HEK293 (cell line): ENCODE measurements around the gene MMP24OS.

Experiments used
- CTCF ChIA-PET: fragments of 350-600 bp; formaldehyde crosslinking; extraction: SDS; loops from one replicate; lab custom pipeline; 2021; ENCODE audit warnings: antibody characterized with exemption; lab: Yijun Ruan, JAX
- POLR2A ChIA-PET: fragments of 300-600 bp; formaldehyde crosslinking; extraction: SDS; loops from one replicate; lab custom pipeline; 2020; ENCODE audit warnings: antibody characterized with exemption, inconsistent platforms; lab: Yijun Ruan, JAX
- H3K27ac ChIP-seq: fragments of 200-500 bp; sonication (Bioruptor generic); 2 replicates; pipeline ENCODE4 v1.5.1; 2014; ENCODE audit warnings: low read depth, low read length, control low read depth, inconsistent platforms; ENCODE audit errors: extremely low read depth
- H3K36me3 ChIP-seq, 2 experiments: fragments of 200-500 bp in 1 of 2; sonication (Bioruptor generic) in 1 of 2; 1 replicate in 1 of 2; 2 replicates in 1 of 2; pipeline ENCODE4 v1.5.1; 2014 to 2017; ENCODE audit warnings: inconsistent platforms in 2 of 2, low read length in 2 of 2; ENCODE audit not compliant: control insufficient read depth in 2 of 2, insufficient read depth in 1 of 2
- H3K4me1 ChIP-seq: fragments of 200-500 bp; sonication (Bioruptor generic); 2 replicates; pipeline ENCODE4 v1.5.1; 2014; ENCODE audit warnings: mild to moderate bottlenecking, low read length, inconsistent platforms; ENCODE audit not compliant: control insufficient read depth, insufficient read depth
- H3K4me3 ChIP-seq: 2 replicates; pipeline ENCODE4 v1.5.1; 2011; ENCODE audit warnings: low read depth, mild to moderate bottlenecking, control low read depth, low read length, moderate library complexity
- H3K9me3 ChIP-seq: fragments of 200-500 bp; sonication (Bioruptor generic); 2 replicates; pipeline ENCODE4 v1.5.1; 2014; ENCODE audit warnings: low read depth, low read length, inconsistent platforms; ENCODE audit not compliant: control insufficient read depth, insufficient read depth
- ATF2 ChIP-seq: fragments of 450-650 bp; formaldehyde crosslinking; IDR thresholded peaks from 2 replicates; pipeline ENCODE4 v1.5.1; 2016; ENCODE audit warnings: missing biosample characterization, missing genetic modification characterization, low read depth
- KLF10 ChIP-seq: fragments of 450-650 bp; IDR thresholded peaks from 2 replicates; pipeline ENCODE4 v1.5.1; 2018; ENCODE audit warnings: missing biosample characterization, mild to moderate bottlenecking, missing genetic modification characterization
- KLF8 ChIP-seq: fragments of 450-650 bp; formaldehyde crosslinking; IDR thresholded peaks from 2 replicates; pipeline ENCODE4 v1.5.1; 2016; ENCODE audit warnings: missing biosample characterization, missing genetic modification characterization
- MEIS1 ChIP-seq: sonication (generic); formaldehyde crosslinking; IDR thresholded peaks from 2 replicates; pipeline ENCODE4 v1.8.1; 2022; ENCODE audit warnings: missing genetic modification reagents, mild to moderate bottlenecking, borderline replicate concordance
- PRDM4 ChIP-seq: fragments of 450-650 bp; formaldehyde crosslinking; IDR thresholded peaks from 2 replicates; pipeline ENCODE4 v1.5.1; 2017; ENCODE audit warnings: missing biosample characterization, missing genetic modification characterization
- SP2 ChIP-seq: fragments of 450-650 bp; formaldehyde crosslinking; IDR thresholded peaks from 2 replicates; pipeline ENCODE4 v1.5.1; 2016; ENCODE audit warnings: missing biosample characterization, missing genetic modification characterization
- ZBTB8A ChIP-seq: fragments of 450-650 bp; formaldehyde crosslinking; IDR thresholded peaks from 2 replicates; pipeline ENCODE4 v1.5.1; 2016; ENCODE audit warnings: missing biosample characterization, missing genetic modification characterization
- ZFP69B ChIP-seq: fragments of 450-650 bp; formaldehyde crosslinking; IDR thresholded peaks from 2 replicates; pipeline ENCODE4 v1.5.1; 2016; ENCODE audit warnings: missing biosample characterization, missing genetic modification characterization
- ZIC2 ChIP-seq: fragments of 450-650 bp; formaldehyde crosslinking; IDR thresholded peaks from 2 replicates; pipeline ENCODE4 v1.5.1; 2016; ENCODE audit warnings: missing biosample characterization, missing genetic modification characterization
- ZNF202 ChIP-seq: fragments of 450-650 bp; formaldehyde crosslinking; IDR thresholded peaks from 2 replicates; pipeline ENCODE4 v1.5.1; 2016; ENCODE audit warnings: missing biosample characterization, missing genetic modification characterization, borderline replicate concordance
- ZNF221 ChIP-seq: fragments of 450-650 bp; formaldehyde crosslinking; IDR thresholded peaks from 2 replicates; pipeline ENCODE4 v1.5.1; 2017; ENCODE audit warnings: missing biosample characterization, missing genetic modification characterization, borderline replicate concordance
- ZNF248 ChIP-seq: fragments of 450-650 bp; formaldehyde crosslinking; IDR thresholded peaks from 2 replicates; pipeline ENCODE4 v1.5.1; 2017; ENCODE audit warnings: missing biosample characterization, missing genetic modification characterization
- ZNF292 ChIP-seq: fragments of 450-650 bp; formaldehyde crosslinking; IDR thresholded peaks from 2 replicates; pipeline ENCODE4 v1.5.1; 2016; ENCODE audit warnings: low read depth, missing biosample characterization, missing genetic modification characterization, borderline replicate concordance
- ZNF335 ChIP-seq: fragments of 450-650 bp; formaldehyde crosslinking; conservative IDR thresholded peaks from 2 replicates; pipeline ENCODE4 v1.5.1; 2016; ENCODE audit warnings: missing biosample characterization, missing genetic modification characterization
- ZNF600 ChIP-seq: fragments of 450-650 bp; formaldehyde crosslinking; IDR thresholded peaks from 2 replicates; pipeline ENCODE4 v1.5.1; 2016; ENCODE audit warnings: missing biosample characterization, missing genetic modification characterization
- ZNF639 ChIP-seq: fragments of 450-650 bp; formaldehyde crosslinking; IDR thresholded peaks from 2 replicates; pipeline ENCODE4 v1.5.1; 2016; ENCODE audit warnings: missing biosample characterization, missing genetic modification characterization
- ZNF664 ChIP-seq: fragments of 450-650 bp; formaldehyde crosslinking; IDR thresholded peaks from 2 replicates; pipeline ENCODE4 v1.5.1; 2016; ENCODE audit warnings: missing biosample characterization, missing genetic modification characterization
- TF ChIP-seq, protein P1 (sequence below): fragments of 450-650 bp; formaldehyde crosslinking; IDR thresholded peaks from 2 replicates; pipeline ENCODE4 v1.5.1; 2016; ENCODE audit warnings: missing biosample characterization, missing genetic modification characterization
- TF ChIP-seq, protein P2 (sequence below): fragments of 450-650 bp; formaldehyde crosslinking; IDR thresholded peaks from 2 replicates; pipeline ENCODE4 v1.5.1; 2017; ENCODE audit warnings: missing biosample characterization, mild to moderate bottlenecking, missing genetic modification characterization, moderate library complexity

The MMP24OS gene

DNA sequence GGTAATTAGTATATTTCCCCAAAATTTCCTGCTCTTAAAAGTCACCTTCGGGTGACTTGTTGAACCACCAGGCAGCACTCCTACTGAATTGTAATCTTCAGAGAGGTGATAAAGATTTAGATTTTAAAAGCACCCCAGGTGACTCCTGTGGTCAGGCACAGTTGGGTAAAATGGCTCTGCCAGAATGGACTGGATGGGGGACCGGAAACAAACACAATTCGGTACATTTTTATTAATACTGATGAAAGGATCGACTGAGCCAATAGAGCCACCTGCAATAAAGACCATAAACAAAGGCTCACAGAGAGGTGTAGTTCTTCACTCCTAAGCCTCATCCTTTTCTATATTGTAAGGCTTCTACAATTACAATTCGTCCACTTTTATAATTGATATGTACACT lies 33.9 kb upstream of the MMP24OS start:
- H3K4me1 ChIP-seq = peaks cover 12% of the 10 kb centered on the region
- CTCF ChIA-PET = interaction anchor here (0.5 to 2.4 kb wide), 2 partner anchors 8 to 670 kb away, joined by 4 to 14 read pairs; no protein-coding TSS in a partner anchor
- no peaks in the 10 kb centered on the region for H3K36me3 ChIP-seq
- H3K27ac ChIP-seq = no peak overlapping the region
- H3K9me3 ChIP-seq = no peaks in the 10 kb centered on the region
- no peak for TF ChIP-seq ZNF221
- no peak for TF ChIP-seq MEIS1 (CRISPR knock-in tag)
- TF ChIP-seq, protein P1, sequence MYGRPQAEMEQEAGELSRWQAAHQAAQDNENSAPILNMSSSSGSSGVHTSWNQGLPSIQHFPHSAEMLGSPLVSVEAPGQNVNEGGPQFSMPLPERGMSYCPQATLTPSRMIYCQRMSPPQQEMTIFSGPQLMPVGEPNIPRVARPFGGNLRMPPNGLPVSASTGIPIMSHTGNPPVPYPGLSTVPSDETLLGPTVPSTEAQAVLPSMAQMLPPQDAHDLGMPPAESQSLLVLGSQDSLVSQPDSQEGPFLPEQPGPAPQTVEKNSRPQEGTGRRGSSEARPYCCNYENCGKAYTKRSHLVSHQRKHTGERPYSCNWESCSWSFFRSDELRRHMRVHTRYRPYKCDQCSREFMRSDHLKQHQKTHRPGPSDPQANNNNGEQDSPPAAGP (tag by site-specific recombination) = no peak
- TF ChIP-seq ZFP69B (tag by site-specific recombination) = no peak
- no peak for TF ChIP-seq SP2 (tag by site-specific recombination)
- TF ChIP-seq ZNF248 (tag by site-specific recombination) = no peak
- POLR2A ChIA-PET = interaction anchor here (1.2 kb wide), 1 partner anchor 10 kb away, joined by 4 read pairs; no protein-coding TSS in a partner anchor
- H3K4me3 ChIP-seq = no peak overlapping the region

GRCh38 chr20:35311409-35311808 lies 33.5 kb upstream of the MMP24OS start:
- no peak overlapping the region for H3K27ac ChIP-seq
- H3K36me3 ChIP-seq = peaks cover 0 to 1% of the 10 kb centered on the region in 2 experiments; a peak in 1 of 3 replicates
- ChIA-PET POLR2A (interaction anchor here (1.2 kb wide), 1 partner anchor 11 kb away, joined by 4 read pairs; no protein-coding TSS in a partner anchor), CTCF (interaction anchor here (0.5 to 13.7 kb wide), 4 partner anchors 8 to 671 kb away, joined by 3 to 236 read pairs (median 9); no protein-coding TSS in a partner anchor)
- TF ChIP-seq KLF8 (0 out of 2 replicates have a peak, but pooled peaks have one; percentile 26), ZNF664 (tag by site-specific recombination) (0 out of 2 replicates have a peak, but pooled peaks have one; percentile 17), ZNF292 (tag by site-specific recombination) (no peak)
- no peak overlapping the region for H3K4me3 ChIP-seq
- H3K4me1 ChIP-seq = peaks cover 12% of the 10 kb centered on the region
- H3K9me3 ChIP-seq = no peaks in the 10 kb centered on the region

DNA sequence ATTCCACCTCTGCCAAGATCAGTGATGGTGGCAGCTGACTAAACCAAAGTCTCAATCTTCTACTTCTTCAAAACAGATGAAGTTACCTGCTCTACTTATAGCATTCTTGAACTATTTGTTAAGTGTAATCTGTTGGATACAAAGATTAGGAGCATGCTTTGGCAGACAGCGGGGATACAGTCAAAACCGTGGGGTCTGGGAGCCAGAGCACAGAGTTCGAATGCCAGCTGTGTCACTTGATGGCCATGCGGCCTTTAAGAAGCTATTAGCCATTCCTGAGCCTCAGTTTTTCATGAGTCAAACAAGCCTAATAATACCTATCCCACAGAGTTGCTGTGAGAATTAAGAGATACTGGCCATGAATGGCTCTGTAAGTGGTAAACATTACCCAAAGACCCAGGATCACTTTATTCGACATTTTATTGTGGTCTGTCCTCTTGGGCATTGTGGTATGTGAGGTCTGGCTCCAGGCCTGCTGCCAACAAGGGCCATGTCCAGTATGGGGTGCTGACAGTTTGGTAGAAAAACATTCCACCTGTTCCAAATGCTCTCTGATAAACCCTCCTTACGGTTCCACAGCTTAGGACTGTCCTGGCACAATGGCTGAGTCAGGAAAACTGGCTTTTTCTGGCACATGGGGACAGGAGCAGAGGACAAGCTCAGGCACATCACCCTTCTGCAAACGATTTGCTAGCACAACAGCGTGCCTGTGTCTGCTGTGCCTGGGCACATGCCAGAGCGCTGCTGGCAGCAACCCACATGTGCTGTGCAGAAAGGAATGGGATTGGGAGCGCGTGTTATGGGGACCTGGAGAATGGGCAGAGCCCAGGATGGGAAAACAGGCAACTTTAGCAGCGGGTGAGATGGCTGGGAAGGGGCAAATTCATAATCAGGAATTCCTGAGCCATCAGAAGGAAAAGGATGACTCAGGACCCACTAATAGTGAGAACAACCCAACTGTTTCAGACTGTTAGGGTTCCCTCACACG lies 30.0 kb upstream of the MMP24OS start:
- H3K27ac ChIP-seq = no peak overlapping the region
- H3K4me1 ChIP-seq = peaks cover 9% of the 10 kb centered on the region
- H3K4me3 ChIP-seq = no peak overlapping the region
- POLR2A ChIA-PET = interaction anchor here (3.0 to 3.3 kb wide), 2 partner anchors 24 to 147 kb away, joined by 15 read pairs; partner anchors contain the start of genes CEP250 and EIF6
- peaks cover 0 to 11% of the 10 kb centered on the region in 2 experiments; a peak in 1 of 3 replicates for H3K36me3 ChIP-seq
- H3K9me3 ChIP-seq = no peaks in the 10 kb centered on the region
- CTCF ChIA-PET = interaction anchor here (0.6 to 13.7 kb wide), 19 partner anchors 10 to 454 kb away, joined by 3 to 236 read pairs (median 4); partner anchors contain the start of gene GDF5
- TF ChIP-seq ATF2 (tag by site-specific recombination) (no peak), ZNF600 (tag by site-specific recombination) (peak; percentile 74), ZBTB8A (tag by site-specific recombination) (no peak), ZNF335 (tag by site-specific recombination) (peak; percentile 18; the same call in 1 of the 2 replicates), ZNF202 (tag by site-specific recombination) (no peak), KLF10 (no peak), PRDM4 (tag by site-specific recombination) (no peak), ZNF639 (tag by site-specific recombination) (no peak), ZIC2 (tag by site-specific recombination) (no peak)
- TF ChIP-seq, protein P2, sequence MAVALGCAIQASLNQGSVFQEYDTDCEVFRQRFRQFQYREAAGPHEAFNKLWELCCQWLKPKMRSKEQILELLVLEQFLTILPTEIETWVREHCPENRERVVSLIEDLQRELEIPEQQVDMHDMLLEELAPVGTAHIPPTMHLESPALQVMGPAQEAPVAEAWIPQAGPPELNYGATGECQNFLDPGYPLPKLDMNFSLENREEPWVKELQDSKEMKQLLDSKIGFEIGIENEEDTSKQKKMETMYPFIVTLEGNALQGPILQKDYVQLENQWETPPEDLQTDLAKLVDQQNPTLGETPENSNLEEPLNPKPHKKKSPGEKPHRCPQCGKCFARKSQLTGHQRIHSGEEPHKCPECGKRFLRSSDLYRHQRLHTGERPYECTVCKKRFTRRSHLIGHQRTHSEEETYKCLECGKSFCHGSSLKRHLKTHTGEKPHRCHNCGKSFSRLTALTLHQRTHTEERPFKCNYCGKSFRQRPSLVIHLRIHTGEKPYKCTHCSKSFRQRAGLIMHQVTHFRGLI (tag by site-specific recombination) = no peak
